HCT116 (cell line): ENCODE measurements around the gene ESPNL. TPM values are rescaled to one million over a fixed set of nuclear protein-coding genes. Genes with fewer than 3 reads are reported as not detected.

Experiments used
- ATAC-seq: fragments of 200-7000 bp; cut with Tn5 transposase; 2 replicates; pipeline ENCODE4 v1.9.1; 2020; ENCODE audit warnings: mild to moderate bottlenecking, moderate library complexity
- BruUV-seq: library from RNA; stranded (reverse); fragments of 400-500 nt; replicated peaks from 2 replicates; lab custom pipeline; 2021; lab: Mats Ljungman, UMichigan
- CTCF ChIA-PET: fragments of 300-600 bp; sonication (Branson Sonifier 250); formaldehyde crosslinking; loops from one replicate; lab custom pipeline; 2021; ENCODE audit warnings: antibody characterized with exemption; lab: Charles Lee
- POLR2A ChIA-PET: fragments of 300-600, 350-600 bp; sonication (Branson Sonifier 250); formaldehyde crosslinking; loops from one replicate; lab custom pipeline; 2021; ENCODE audit warnings: antibody characterized with exemption; lab: Charles Lee
- RAD21 ChIA-PET, 2 experiments: fragments of 300-600 bp; sonication (Branson Sonifier 250); formaldehyde crosslinking; loops; one replicate each; lab custom pipeline; 2023; ENCODE audit warnings: low total read pairs in 2 of 2; ENCODE audit not compliant: uncharacterized antibody in 2 of 2, unreplicated experiment in 2 of 2, low non-redundant PET in 1 of 2; lab: Charles Lee
- DNase-seq: peaks from one replicate; pipeline ENCODE4 v3.0.0-alpha.2; 2010; ENCODE audit warnings: low read depth, low spot score
- H2AFZ ChIP-seq: fragments of 200-600 bp; shearing (Covaris generic), sonication (generic); 2 replicates; pipeline ENCODE4 v1.6.1; 2017; ENCODE audit warnings: low read depth, mixed run types, mixed read lengths, antibody characterized with exemption, low read length; ENCODE audit not compliant: poor library complexity, severe bottlenecking
- H3K27ac ChIP-seq: 2 replicates; pipeline ENCODE4 v1.5.1; 2012; ENCODE audit warnings: low read depth, low read length
- H3K27me3 ChIP-seq: fragments of 200-600 bp; sonication (generic); 2 replicates; pipeline ENCODE4 v1.6.1; 2016; ENCODE audit warnings: mixed run types, low read length, mixed read lengths; ENCODE audit not compliant: insufficient read depth
- H3K36me3 ChIP-seq, 2 experiments: fragments of 200-500 bp in 1 of 2; fragments of 200-600 bp in 1 of 2; sonication (Bioruptor generic) in 1 of 2; sonication (generic) in 1 of 2; 2 replicates each; pipeline versions ENCODE4 v1.5.1 to v1.6.1; 2014 to 2016; ENCODE audit warnings: low read length in 2 of 2, inconsistent platforms in 1 of 2, mixed read lengths in 1 of 2, mixed run types in 1 of 2; ENCODE audit not compliant: insufficient read depth in 2 of 2, control insufficient read depth in 1 of 2
- H3K4me1 ChIP-seq, 2 experiments: fragments of 200-600 bp in 1 of 2; sonication (generic) in 1 of 2; 2 replicates each; pipeline versions ENCODE4 v1.5.1 to v1.6.1; 2012 to 2017; ENCODE audit warnings: low read length in 2 of 2, inconsistent platforms in 1 of 2, mild to moderate bottlenecking in 1 of 2, mixed read lengths in 1 of 2, mixed run types in 1 of 2, moderate library complexity in 1 of 2; ENCODE audit not compliant: insufficient read depth in 2 of 2, control insufficient read depth in 1 of 2
- H3K4me2 ChIP-seq: fragments of 200-600 bp; sonication (generic); 2 replicates; pipeline ENCODE4 v1.6.1; 2017; ENCODE audit warnings: mixed run types, low read length, mixed read lengths
- H3K4me3 ChIP-seq, 2 experiments: fragments of 200-600 bp in 1 of 2; sonication (generic) in 1 of 2; replicated peaks in 1 of 2; 2 replicates each; pipeline ENCODE4 v1.5.1; 2011 to 2016; ENCODE audit warnings: low read length in 2 of 2, control low read depth in 1 of 2, low read depth in 1 of 2, mild to moderate bottlenecking in 1 of 2, mixed read lengths in 1 of 2, mixed run types in 1 of 2
- H3K79me2 ChIP-seq: fragments of 200-600 bp; sonication (generic); 2 replicates; pipeline ENCODE4 v1.6.1; 2017; ENCODE audit warnings: mild to moderate bottlenecking, mixed run types, low read length, moderate library complexity, mixed read lengths; ENCODE audit not compliant: insufficient read depth
- H3K9ac ChIP-seq: fragments of 200-600 bp; sonication (generic); 2 replicates; pipeline ENCODE4 v1.6.1; 2016; ENCODE audit warnings: low read length, mixed read lengths
- H3K9me2 ChIP-seq: fragments of 200-600 bp; sonication (generic), shearing (Covaris generic); 2 replicates; pipeline ENCODE4 v1.6.1; 2017; ENCODE audit warnings: mixed run types, mild to moderate bottlenecking, moderate library complexity; ENCODE audit not compliant: insufficient read depth
- H3K9me3 ChIP-seq, 2 experiments: fragments of 200-500 bp in 1 of 2; fragments of 200-600 bp in 1 of 2; sonication (Bioruptor generic) in 1 of 2; sonication (generic) in 1 of 2; 2 replicates each; pipeline ENCODE4 v1.6.1; 2014 to 2017; ENCODE audit warnings: low read length in 2 of 2, mixed read lengths in 2 of 2, inconsistent platforms in 1 of 2, low read depth in 1 of 2, mild to moderate bottlenecking in 1 of 2, mixed run types in 1 of 2, moderate library complexity in 1 of 2; ENCODE audit not compliant: control insufficient read depth in 1 of 2, insufficient read depth in 1 of 2
- H4K20me1 ChIP-seq: fragments of 200-600 bp; sonication (generic), shearing (Covaris generic); 2 replicates; pipeline ENCODE4 v1.6.1; 2017; ENCODE audit warnings: mixed run types, mild to moderate bottlenecking, moderate library complexity; ENCODE audit not compliant: insufficient read depth
- ATF3 ChIP-seq: IDR thresholded peaks from 2 replicates; pipeline ENCODE4 v1.6.1; 2012
- CEBPB ChIP-seq: IDR thresholded peaks from 2 replicates; pipeline ENCODE4 v1.6.1; 2012; ENCODE audit warnings: low read depth
- EGR1 ChIP-seq: IDR thresholded peaks from 2 replicates; pipeline ENCODE4 v1.6.1; 2012; ENCODE audit warnings: low read depth
- ELF1 ChIP-seq: IDR thresholded peaks from 2 replicates; pipeline ENCODE4 v1.6.1; 2012; ENCODE audit warnings: low read depth, borderline replicate concordance
- EZH2 ChIP-seq: fragments of 200-600 bp; sonication (generic); IDR thresholded peaks from 2 replicates; pipeline ENCODE4 v1.6.1; 2017; ENCODE audit warnings: antibody characterized with exemption, mixed run types
- EZH2phosphoT487 ChIP-seq: fragments of 200-600 bp; IDR thresholded peaks from 2 replicates; pipeline ENCODE4 v1.6.1; 2018; ENCODE audit warnings: antibody characterized with exemption, borderline replicate concordance
- FOSL1 ChIP-seq: IDR thresholded peaks from 2 replicates; pipeline ENCODE4 v1.6.1; 2012; ENCODE audit warnings: low read depth
- JUND ChIP-seq: IDR thresholded peaks from 2 replicates; pipeline ENCODE4 v1.6.1; 2012
- POLR2A ChIP-seq: IDR thresholded peaks from 2 replicates; pipeline ENCODE4 v1.7.0; 2011; ENCODE audit warnings: borderline replicate concordance; ENCODE audit not compliant: insufficient read depth, insufficient read length; ENCODE audit errors: extremely low read depth
- POLR2AphosphoS5 ChIP-seq: IDR thresholded peaks from 2 replicates; pipeline ENCODE4 v1.6.1; 2011; ENCODE audit warnings: mild to moderate bottlenecking, low read depth, low read length, moderate library complexity
- SIN3A ChIP-seq: IDR thresholded peaks from 2 replicates; pipeline ENCODE4 v1.6.1; 2012; ENCODE audit warnings: low read depth
- SP1 ChIP-seq: IDR thresholded peaks from 2 replicates; pipeline ENCODE4 v1.6.1; 2012; ENCODE audit warnings: low read depth
- SRF ChIP-seq: IDR thresholded peaks from 2 replicates; pipeline ENCODE4 v1.6.1; 2012; ENCODE audit warnings: low read depth
- YY1 ChIP-seq: IDR thresholded peaks from 2 replicates; pipeline ENCODE4 v1.6.1; 2011; ENCODE audit warnings: low read length, low read depth, moderate library complexity, mild to moderate bottlenecking; ENCODE audit not compliant: insufficient replicate concordance; ENCODE audit errors: extremely low read depth
- ZFX ChIP-seq: fragments of 450-650 bp; IDR thresholded peaks from 2 replicates; pipeline ENCODE4 v1.6.1; 2017
- ZNF274 ChIP-seq: fragments of 200-500 bp; sonication (Bioruptor generic); IDR thresholded peaks from 2 replicates; pipeline ENCODE4 v1.6.1; 2014; ENCODE audit warnings: mild to moderate bottlenecking, low read depth, low read length, inconsistent platforms
- intact Hi-C: fragments of 100-400 bp; cut with micrococcal nuclease; formaldehyde crosslinking; loops from 2 replicates; pipeline ENCODE4 v1.10.0; 2022
- total RNA-seq: library from RNA; stranded (reverse); gene quantifications from one replicate; pipeline ENCODE4 v1.2.1, GENCODE V29; 2021; ENCODE audit not compliant: unreplicated experiment
- TF ChIP-seq, protein P1 (sequence below): IDR thresholded peaks from 2 replicates; pipeline ENCODE4 v1.6.1; 2012
- TF ChIP-seq, protein P2 (sequence below): IDR thresholded peaks from 2 replicates; pipeline ENCODE4 v1.6.1; 2012; ENCODE audit warnings: low read depth

The ESPNL gene
- total RNA-seq, 1 experiment from 2014 or later: 0.22 TPM

GRCh38 chr2:238091436-238092060 lies 8.6 kb upstream of the ESPNL start:
- TF ChIP-seq SIN3A (no peak), ELF1 (no peak), POLR2A (no peak), ZFX (no peak), ATF3 (no peak), POLR2AphosphoS5 (no peak), YY1 (no peak), JUND (no peak), EZH2phosphoT487 (no peak), SP1 (no peak), CEBPB (no peak), SRF (no peak), EZH2 (no peak), EGR1 (no peak), FOSL1 (no peak), ZNF274 (no peak)
- TF ChIP-seq, protein P1, sequence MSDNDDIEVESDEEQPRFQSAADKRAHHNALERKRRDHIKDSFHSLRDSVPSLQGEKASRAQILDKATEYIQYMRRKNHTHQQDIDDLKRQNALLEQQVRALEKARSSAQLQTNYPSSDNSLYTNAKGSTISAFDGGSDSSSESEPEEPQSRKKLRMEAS: no peak
- TF ChIP-seq, protein P2, sequence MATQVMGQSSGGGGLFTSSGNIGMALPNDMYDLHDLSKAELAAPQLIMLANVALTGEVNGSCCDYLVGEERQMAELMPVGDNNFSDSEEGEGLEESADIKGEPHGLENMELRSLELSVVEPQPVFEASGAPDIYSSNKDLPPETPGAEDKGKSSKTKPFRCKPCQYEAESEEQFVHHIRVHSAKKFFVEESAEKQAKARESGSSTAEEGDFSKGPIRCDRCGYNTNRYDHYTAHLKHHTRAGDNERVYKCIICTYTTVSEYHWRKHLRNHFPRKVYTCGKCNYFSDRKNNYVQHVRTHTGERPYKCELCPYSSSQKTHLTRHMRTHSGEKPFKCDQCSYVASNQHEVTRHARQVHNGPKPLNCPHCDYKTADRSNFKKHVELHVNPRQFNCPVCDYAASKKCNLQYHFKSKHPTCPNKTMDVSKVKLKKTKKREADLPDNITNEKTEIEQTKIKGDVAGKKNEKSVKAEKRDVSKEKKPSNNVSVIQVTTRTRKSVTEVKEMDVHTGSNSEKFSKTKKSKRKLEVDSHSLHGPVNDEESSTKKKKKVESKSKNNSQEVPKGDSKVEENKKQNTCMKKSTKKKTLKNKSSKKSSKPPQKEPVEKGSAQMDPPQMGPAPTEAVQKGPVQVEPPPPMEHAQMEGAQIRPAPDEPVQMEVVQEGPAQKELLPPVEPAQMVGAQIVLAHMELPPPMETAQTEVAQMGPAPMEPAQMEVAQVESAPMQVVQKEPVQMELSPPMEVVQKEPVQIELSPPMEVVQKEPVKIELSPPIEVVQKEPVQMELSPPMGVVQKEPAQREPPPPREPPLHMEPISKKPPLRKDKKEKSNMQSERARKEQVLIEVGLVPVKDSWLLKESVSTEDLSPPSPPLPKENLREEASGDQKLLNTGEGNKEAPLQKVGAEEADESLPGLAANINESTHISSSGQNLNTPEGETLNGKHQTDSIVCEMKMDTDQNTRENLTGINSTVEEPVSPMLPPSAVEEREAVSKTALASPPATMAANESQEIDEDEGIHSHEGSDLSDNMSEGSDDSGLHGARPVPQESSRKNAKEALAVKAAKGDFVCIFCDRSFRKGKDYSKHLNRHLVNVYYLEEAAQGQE: no peak
- TF ChIP-seq, all 23 proteins: peak for 0
- H3K4me2 ChIP-seq: no peak overlapping the region
- H3K9me2 ChIP-seq: no peaks in the 10 kb centered on the region
- H3K4me1 ChIP-seq: no peaks in the 10 kb centered on the region
- H3K79me2 ChIP-seq: no peaks in the 10 kb centered on the region
- intact Hi-C loops: no loop called here
- no TSS peak for BruUV-seq
- H3K9me3 ChIP-seq: no peaks in the 10 kb centered on the region
- H3K4me3 ChIP-seq: no peak overlapping the region
- CTCF ChIA-PET: no interaction called here
- no peaks in the 10 kb centered on the region for H4K20me1 ChIP-seq
- H3K27me3 ChIP-seq: no peaks in the 10 kb centered on the region
- no peak overlapping the region for H3K27ac ChIP-seq
- no peaks in the 10 kb centered on the region for H3K36me3 ChIP-seq
- no peak for ATAC-seq
- no peak overlapping the region for H3K9ac ChIP-seq
- H2AFZ ChIP-seq: no peak overlapping the region
- no peak for DNase-seq
- POLR2A ChIA-PET: no interaction called here
- RAD21 ChIA-PET: no interaction called here
